Peyer's patch (tissue), 4 donors: ENCODE data around the gene CYP39A1. TPM values are rescaled to one million over a fixed set of nuclear protein-coding genes. Genes with fewer than 3 reads are reported as not detected.
A peak's percentile ranks its signal among the peaks of the same experiment; 100 is the strongest.

ENCODE experiments used
- DNase-seq, 3 donors: peaks; one replicate each; pipeline ENCODE4 v3.0.0-alpha.2; 2017 to 2019
- H3K27ac ChIP-seq, 4 donors: fragments of 200-600 bp; sonication (generic); one replicate each; pipeline ENCODE4 v1.5.1; 2016 to 2019
- H3K27me3 ChIP-seq, 2 donors: fragments of 200-600 bp; sonication (generic); one replicate each; pipeline ENCODE4 v1.5.1; 2019
- H3K36me3 ChIP-seq, 3 donors: fragments of 200-600 bp; sonication (generic); one replicate each; pipeline ENCODE4 v1.5.1; 2016 to 2019
- H3K4me1 ChIP-seq, 4 donors: fragments of 200-600 bp; sonication (generic); one replicate each; pipeline ENCODE4 v1.5.1; 2016 to 2019
- H3K4me3 ChIP-seq, 4 donors: fragments of 200-600 bp; sonication (generic); 1 replicate in 3 of 4; 2 replicates in 1 of 4; pipeline ENCODE4 v1.5.1; 2016 to 2019; ENCODE audit warnings: mild to moderate bottlenecking in 1 of 4
- H3K9me3 ChIP-seq, 4 donors: fragments of 200-600 bp; sonication (generic); one replicate each; pipeline ENCODE4 v1.5.1; 2016 to 2019; ENCODE audit warnings: mild to moderate bottlenecking in 1 of 4
- POLR2A ChIP-seq, 2 donors: fragments of 450-650 bp; IDR thresholded peaks; one replicate each; pipeline ENCODE4 v1.5.1; 2017; ENCODE audit warnings: antibody characterized with exemption in 2 of 2, mild to moderate bottlenecking in 2 of 2, moderate library complexity in 2 of 2
- total RNA-seq, 4 donors: library from RNA; depleted of rRNA; stranded (reverse); fragments of >200 nt; gene quantifications; one replicate each; pipeline ENCODE4 v1.1.0, GENCODE V29; 2016
- TF ChIP-seq, protein P1 (sequence below), 6 experiments: fragments of 450-650 bp in 4 of 6; fragments of 200-600 bp in 2 of 6; sonication (generic) in 1 of 6; IDR thresholded peaks; one replicate each; pipeline ENCODE4 v1.5.1; 2017 to 2019; ENCODE audit warnings: antibody characterized with exemption in 6 of 6, mild to moderate bottlenecking in 3 of 6, moderate library complexity in 1 of 6

CYP39A1 gene, protein sequence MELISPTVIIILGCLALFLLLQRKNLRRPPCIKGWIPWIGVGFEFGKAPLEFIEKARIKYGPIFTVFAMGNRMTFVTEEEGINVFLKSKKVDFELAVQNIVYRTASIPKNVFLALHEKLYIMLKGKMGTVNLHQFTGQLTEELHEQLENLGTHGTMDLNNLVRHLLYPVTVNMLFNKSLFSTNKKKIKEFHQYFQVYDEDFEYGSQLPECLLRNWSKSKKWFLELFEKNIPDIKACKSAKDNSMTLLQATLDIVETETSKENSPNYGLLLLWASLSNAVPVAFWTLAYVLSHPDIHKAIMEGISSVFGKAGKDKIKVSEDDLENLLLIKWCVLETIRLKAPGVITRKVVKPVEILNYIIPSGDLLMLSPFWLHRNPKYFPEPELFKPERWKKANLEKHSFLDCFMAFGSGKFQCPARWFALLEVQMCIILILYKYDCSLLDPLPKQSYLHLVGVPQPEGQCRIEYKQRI
- 1 to 10 TPM; 1.2 to 8.3 (median 3.4) TPM for total RNA-seq

DNA sequence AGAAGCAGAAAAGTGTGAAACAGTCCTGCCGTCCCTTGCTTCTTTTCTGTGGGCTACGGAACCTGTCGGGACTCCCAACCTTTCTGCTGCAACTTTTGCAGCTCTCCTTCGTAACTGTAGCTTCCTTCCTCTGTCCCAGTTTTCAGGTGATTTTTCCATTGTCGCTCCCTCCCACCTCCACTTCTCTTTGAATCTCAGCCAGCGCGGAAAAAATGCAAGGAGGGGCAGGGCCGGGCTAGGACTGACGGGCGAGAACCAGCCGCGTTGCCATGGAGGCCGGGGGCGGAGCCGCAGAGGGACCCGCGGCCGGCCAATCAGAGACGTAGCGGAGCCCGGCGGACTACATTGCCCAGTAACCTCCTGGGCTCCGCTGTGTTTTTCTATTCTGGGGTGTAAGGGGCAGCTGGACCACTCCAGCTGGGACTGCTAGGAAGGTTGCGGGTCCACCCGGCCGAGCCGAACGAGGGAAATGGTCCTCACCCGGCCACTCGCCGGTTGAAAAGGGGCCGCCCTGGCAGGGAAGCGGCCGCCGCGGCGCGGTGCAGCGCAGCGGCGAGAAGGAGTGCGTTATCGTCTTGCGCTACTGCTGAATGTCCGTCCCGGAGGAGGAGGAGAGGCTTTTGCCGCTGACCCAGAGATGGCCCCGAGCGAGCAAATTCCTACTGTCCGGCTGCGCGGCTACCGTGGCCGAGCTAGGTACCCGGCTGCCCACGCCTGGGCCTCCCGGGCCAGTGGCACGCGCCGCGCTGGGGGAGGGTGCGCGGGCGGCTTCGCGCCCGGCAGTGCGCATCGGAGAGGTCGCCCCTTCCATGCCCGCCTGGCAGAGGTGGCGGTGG, at the start of gene CYP39A1, which contains the start of gene SLC25A27:
Gene CYP39A1, minus strand, starts transcription at position 216 of the 836 bp plus-strand sequence. CDS start 236 bp downstream, outside the sequence.
Gene SLC25A27, plus strand, starts transcription at position 373 of the 836 bp plus-strand sequence. Its CDS starts 218 bp downstream, at position 591.
- TF ChIP-seq, protein P1, sequence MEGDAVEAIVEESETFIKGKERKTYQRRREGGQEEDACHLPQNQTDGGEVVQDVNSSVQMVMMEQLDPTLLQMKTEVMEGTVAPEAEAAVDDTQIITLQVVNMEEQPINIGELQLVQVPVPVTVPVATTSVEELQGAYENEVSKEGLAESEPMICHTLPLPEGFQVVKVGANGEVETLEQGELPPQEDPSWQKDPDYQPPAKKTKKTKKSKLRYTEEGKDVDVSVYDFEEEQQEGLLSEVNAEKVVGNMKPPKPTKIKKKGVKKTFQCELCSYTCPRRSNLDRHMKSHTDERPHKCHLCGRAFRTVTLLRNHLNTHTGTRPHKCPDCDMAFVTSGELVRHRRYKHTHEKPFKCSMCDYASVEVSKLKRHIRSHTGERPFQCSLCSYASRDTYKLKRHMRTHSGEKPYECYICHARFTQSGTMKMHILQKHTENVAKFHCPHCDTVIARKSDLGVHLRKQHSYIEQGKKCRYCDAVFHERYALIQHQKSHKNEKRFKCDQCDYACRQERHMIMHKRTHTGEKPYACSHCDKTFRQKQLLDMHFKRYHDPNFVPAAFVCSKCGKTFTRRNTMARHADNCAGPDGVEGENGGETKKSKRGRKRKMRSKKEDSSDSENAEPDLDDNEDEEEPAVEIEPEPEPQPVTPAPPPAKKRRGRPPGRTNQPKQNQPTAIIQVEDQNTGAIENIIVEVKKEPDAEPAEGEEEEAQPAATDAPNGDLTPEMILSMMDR (IDR thresholded peaks at IDR 0.05) = no peak
- peak; percentile 30 to 31 for TF ChIP-seq POLR2A (IDR thresholded peaks at IDR 0.05)
- H3K36me3 ChIP-seq = no peaks in the 10 kb centered on the region
- H3K9me3 ChIP-seq = no peaks in the 10 kb centered on the region
- peak within 1 kb of the TSS; percentile 8 to 79 (median 48) for H3K27ac ChIP-seq
- H3K4me3 ChIP-seq = peak within 1 kb of the TSS; percentile 53 to 84 (median 66)
- DNase-seq = peak; percentile 81 to 96 (median 96)
- H3K4me1 ChIP-seq = peaks cover 0 to 12% (median 0%) of the 10 kb centered on the region in 4 donors
- H3K27me3 ChIP-seq = no peaks in the 10 kb centered on the region

DNA sequence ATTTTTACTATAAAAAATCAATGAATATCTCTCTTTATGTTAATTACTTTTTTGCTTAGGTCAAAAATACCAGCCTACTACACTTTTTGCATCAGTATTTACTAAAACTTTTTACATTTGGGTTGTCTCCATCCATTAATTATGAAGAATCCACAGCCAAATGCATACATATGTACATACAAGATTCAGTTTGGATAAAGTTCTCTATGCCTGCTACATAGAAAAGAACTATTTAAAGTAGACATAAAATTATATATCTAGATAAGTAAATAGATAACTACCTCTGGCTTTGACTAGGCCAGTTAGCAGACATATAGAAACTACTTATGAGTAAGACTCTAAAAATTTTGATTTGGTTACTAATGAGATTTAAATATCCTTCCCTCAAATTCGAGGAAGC, 47.4 kb upstream of the CYP39A1 start:
- no peak overlapping the region for H3K27ac ChIP-seq
- TF ChIP-seq, protein P1 (IDR thresholded peaks at IDR 0.05) = no peak
- TF ChIP-seq POLR2A (IDR thresholded peaks at IDR 0.05) = no peak
- no peaks in the 10 kb centered on the region for H3K4me1 ChIP-seq
- no peaks in the 10 kb centered on the region for H3K27me3 ChIP-seq
- H3K9me3 ChIP-seq = no peaks in the 10 kb centered on the region
- DNase-seq = no peak
- H3K36me3 ChIP-seq = no peaks in the 10 kb centered on the region
- H3K4me3 ChIP-seq = no peak overlapping the region

DNA sequence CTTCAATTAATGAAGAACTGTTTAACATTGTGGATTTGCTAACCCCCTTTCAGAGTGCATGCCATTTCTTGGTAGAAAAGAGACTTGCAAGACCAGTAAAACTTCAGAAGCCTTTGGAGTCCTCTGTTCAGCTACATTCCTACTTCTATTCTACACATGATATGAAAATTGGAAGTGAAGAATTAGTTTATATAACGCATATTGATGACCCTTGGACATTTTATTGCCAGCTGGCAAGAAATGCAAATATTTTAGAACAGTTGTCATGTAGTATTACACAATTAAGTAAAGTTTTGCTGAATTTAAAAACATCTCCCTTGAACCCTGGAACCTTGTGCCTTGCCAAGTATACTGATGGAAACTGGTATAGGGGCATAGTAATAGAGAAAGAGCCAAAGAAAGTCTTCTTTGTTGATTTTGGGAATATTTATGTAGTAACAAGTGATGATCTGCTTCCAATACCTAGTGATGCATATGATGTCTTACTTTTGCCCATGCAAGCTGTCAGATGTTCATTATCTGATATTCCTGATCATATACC, 38.4 kb upstream of the CYP39A1 start:
- H3K36me3 ChIP-seq = no peaks in the 10 kb centered on the region
- no peak for TF ChIP-seq POLR2A (IDR thresholded peaks at IDR 0.05)
- TF ChIP-seq, protein P1 (IDR thresholded peaks at IDR 0.05) = no peak
- peaks cover 0 to 4% (median 0%) of the 10 kb centered on the region in 4 donors for H3K4me1 ChIP-seq
- no peak overlapping the region for H3K27ac ChIP-seq
- no peaks in the 10 kb centered on the region for H3K27me3 ChIP-seq
- no peak overlapping the region for H3K4me3 ChIP-seq
- no peak for DNase-seq
- H3K9me3 ChIP-seq = no peaks in the 10 kb centered on the region

DNA sequence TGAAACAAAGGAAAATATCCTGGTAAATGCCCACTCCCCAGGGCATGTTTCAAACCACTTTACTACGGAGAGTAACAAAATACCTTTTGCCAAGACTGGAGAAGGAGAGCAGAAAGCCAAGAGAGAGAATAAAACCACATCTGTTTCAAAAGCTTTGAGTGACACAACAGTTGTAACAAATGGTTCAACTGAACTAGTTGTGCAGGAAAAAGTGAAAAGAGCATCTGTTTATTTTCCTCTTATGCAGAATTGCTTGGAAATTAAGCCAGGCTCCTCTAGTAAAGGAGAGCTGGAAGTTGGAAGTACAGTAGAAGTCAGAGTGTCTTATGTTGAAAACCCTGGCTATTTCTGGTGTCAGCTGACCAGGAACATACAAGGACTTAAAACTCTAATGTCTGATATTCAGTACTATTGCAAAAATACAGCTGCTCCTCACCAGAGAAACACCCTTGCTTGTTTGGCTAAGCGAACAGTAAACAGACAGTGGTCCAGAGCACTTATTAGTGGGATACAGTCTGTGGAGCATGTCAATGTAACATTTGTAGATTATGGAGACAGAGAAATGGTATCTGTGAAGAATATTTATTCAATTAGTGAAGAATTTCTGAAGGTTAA, 37.6 kb upstream of the CYP39A1 start:
- TF ChIP-seq, protein P1 (IDR thresholded peaks at IDR 0.05) = no peak
- TF ChIP-seq POLR2A (IDR thresholded peaks at IDR 0.05) = no peak
- H3K27ac ChIP-seq = no peak overlapping the region
- H3K4me1 ChIP-seq = peaks cover 0 to 4% (median 0%) of the 10 kb centered on the region in 4 donors
- H3K36me3 ChIP-seq = no peaks in the 10 kb centered on the region
- no peaks in the 10 kb centered on the region for H3K27me3 ChIP-seq
- H3K9me3 ChIP-seq = no peaks in the 10 kb centered on the region
- H3K4me3 ChIP-seq = no peak overlapping the region
- DNase-seq = no peak

DNA sequence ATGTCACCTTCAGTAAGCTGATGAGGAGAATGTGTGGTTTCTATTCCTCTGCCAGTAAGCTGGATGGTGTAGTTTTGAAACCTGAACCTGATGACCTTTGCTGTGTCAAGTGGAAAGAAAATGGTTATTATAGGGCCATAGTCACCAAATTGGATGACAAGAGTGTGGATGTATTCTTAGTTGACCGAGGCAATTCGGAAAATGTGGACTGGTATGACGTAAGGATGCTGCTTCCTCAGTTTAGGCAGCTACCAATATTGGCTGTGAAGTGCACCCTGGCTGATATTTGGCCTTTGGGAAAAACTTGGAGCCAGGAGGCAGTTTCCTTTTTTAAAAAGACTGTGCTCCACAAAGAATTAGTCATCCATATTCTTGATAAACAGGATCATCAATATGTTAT, 37.0 kb upstream of the CYP39A1 start:
- H3K36me3 ChIP-seq = no peaks in the 10 kb centered on the region
- H3K27ac ChIP-seq = no peak overlapping the region
- H3K4me3 ChIP-seq = no peak overlapping the region
- no peaks in the 10 kb centered on the region for H3K27me3 ChIP-seq
- H3K9me3 ChIP-seq = no peaks in the 10 kb centered on the region
- TF ChIP-seq, protein P1 (IDR thresholded peaks at IDR 0.05) = no peak
- TF ChIP-seq POLR2A (IDR thresholded peaks at IDR 0.05) = no peak
- DNase-seq = no peak
- H3K4me1 ChIP-seq = peaks cover 0 to 4% (median 0%) of the 10 kb centered on the region in 4 donors
